ENCODE results near the gene RFC3. TPM values are rescaled to one million over a fixed set of nuclear protein-coding genes. Genes with fewer than 3 reads are reported as not detected.

RFC3 gene
- total RNA-seq, 1 experiment from 2014 or later = 59.2 TPM

DNA sequence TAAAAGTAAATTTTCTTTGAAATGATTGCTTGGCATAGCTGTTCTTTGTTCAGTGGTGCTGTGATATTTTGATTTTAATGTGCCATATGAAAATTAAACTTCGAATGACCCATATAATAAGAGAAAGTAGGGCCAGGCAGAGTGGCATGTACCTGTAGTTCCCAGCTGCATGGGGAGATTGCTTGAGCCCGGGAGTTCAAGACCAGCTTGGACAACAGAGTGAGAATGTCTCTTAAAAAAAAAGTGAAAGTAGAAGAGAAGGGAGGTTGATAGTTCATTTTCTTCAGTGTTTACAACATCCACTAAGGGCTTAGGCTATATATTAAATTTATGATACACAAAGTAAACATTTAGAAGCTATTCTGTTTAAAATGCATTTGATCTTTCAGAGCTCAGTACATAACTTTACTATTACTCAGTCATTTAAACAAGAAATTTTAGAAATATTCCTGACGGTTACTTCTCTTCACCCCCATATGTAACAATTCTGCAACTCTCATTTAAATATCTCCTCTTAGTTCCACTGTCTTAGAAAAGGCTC lies 17.2 kb upstream of the RFC3 start:
- Mint-ChIP-seq H3K36me3 (ENCODE audit: insufficient read depth in 1 of 3, low read depth in 3 of 3) (no peaks in the 10 kb centered on the region), H3K4me3 (no peak overlapping the region), H3K9me3 (no peaks in the 10 kb centered on the region), H3K27me3 (ENCODE audit: low read depth) (no peaks in the 10 kb centered on the region; the same call in 1 of the 2 replicates), H3K27ac (no peak overlapping the region; a peak in 1 of 7 replicates), H3K4me1 (peaks cover 6% of the 10 kb centered on the region in 2 experiments)
- no peak overlapping the region for H3K9ac ChIP-seq (ENCODE audit: extremely low read depth, insufficient read length, low read length)
- no peak overlapping the region for H2BK20ac ChIP-seq (ENCODE audit: low read depth, low read length, poor library complexity, severe bottlenecking)
- DNase-seq = no peak
- no peak overlapping the region for H3K4ac ChIP-seq (ENCODE audit: low read depth, low read length)
- no peak overlapping the region for H3K23ac ChIP-seq (ENCODE audit: insufficient read length, low read depth, low read length)
- no peak overlapping the region for H3T11ph ChIP-seq (ENCODE audit: low read length)
- no peaks in the 10 kb centered on the region for H3K79me2 ChIP-seq (ENCODE audit: insufficient read depth, low read length)
- no peak overlapping the region for H2BK12ac ChIP-seq (ENCODE audit: insufficient read length, low read depth, low read length)
- H3K4me2 ChIP-seq (ENCODE audit: insufficient read depth, insufficient read length, low read length) = no peak overlapping the region
- H4K5ac ChIP-seq (ENCODE audit: insufficient read length, low read depth, low read length) = no peak overlapping the region
- no peak overlapping the region for H4K91ac ChIP-seq (ENCODE audit: insufficient read length, low read depth, low read length)
- H3K18ac ChIP-seq (ENCODE audit: insufficient read length, low read depth, low read length) = no peak overlapping the region
- H3K23me2 ChIP-seq (ENCODE audit: insufficient read length, low read depth, low read length, poor library complexity, severe bottlenecking) = no peaks in the 10 kb centered on the region
- no peak overlapping the region for H2AFZ ChIP-seq (ENCODE audit: low read length)
- no peak overlapping the region for H2BK15ac ChIP-seq (ENCODE audit: low read depth, low read length)
- H3K9me3 ChIP-seq (ENCODE audit: control insufficient read depth, low read depth, low read length) = no peaks in the 10 kb centered on the region
- no peaks in the 10 kb centered on the region; the same call in 1 of the 2 replicates for H3K4me1 ChIP-seq (ENCODE audit: insufficient read depth, low read length)
- H3K56ac ChIP-seq (ENCODE audit: insufficient read length, low read depth, low read length) = no peak overlapping the region
- no CpG with 5 or more reads among the region's 3 CpGs for WGBS (ENCODE audit: extremely low coverage, insufficient read length, low lambda C conversion rate)
- H2AK5ac ChIP-seq (ENCODE audit: insufficient read length, low read length) = no peak overlapping the region
- H3K79me1 ChIP-seq (ENCODE audit: insufficient read depth, low read depth, low read length, poor library complexity, severe bottlenecking) = no peaks in the 10 kb centered on the region
- no peak overlapping the region for H2BK5ac ChIP-seq (ENCODE audit: insufficient read length, low read length)
- H3K27ac ChIP-seq (ENCODE audit: insufficient read length, low read depth, low read length) = no peak overlapping the region
- H3K27me3 ChIP-seq (ENCODE audit: insufficient read depth, low read length) = no peaks in the 10 kb centered on the region
- TF ChIP-seq, protein P1, sequence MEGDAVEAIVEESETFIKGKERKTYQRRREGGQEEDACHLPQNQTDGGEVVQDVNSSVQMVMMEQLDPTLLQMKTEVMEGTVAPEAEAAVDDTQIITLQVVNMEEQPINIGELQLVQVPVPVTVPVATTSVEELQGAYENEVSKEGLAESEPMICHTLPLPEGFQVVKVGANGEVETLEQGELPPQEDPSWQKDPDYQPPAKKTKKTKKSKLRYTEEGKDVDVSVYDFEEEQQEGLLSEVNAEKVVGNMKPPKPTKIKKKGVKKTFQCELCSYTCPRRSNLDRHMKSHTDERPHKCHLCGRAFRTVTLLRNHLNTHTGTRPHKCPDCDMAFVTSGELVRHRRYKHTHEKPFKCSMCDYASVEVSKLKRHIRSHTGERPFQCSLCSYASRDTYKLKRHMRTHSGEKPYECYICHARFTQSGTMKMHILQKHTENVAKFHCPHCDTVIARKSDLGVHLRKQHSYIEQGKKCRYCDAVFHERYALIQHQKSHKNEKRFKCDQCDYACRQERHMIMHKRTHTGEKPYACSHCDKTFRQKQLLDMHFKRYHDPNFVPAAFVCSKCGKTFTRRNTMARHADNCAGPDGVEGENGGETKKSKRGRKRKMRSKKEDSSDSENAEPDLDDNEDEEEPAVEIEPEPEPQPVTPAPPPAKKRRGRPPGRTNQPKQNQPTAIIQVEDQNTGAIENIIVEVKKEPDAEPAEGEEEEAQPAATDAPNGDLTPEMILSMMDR (conservative IDR thresholded peaks at IDR 0.05) = no peak
- H3K14ac ChIP-seq (ENCODE audit: insufficient read depth, low read length) = no peak overlapping the region
- no peak overlapping the region for H2BK120ac ChIP-seq (ENCODE audit: low read depth, low read length, poor library complexity, severe bottlenecking)
- H4K20me1 ChIP-seq (ENCODE audit: control insufficient read depth, insufficient read depth, insufficient read length) = no peaks in the 10 kb centered on the region
- H4K8ac ChIP-seq (replicated peaks; ENCODE audit: insufficient read length, low read depth, low read length) = no peak overlapping the region

Measured in H9 (cell line).